Endothelial cell of umbilical vein (primary cell): ENCODE data around the gene PPFIA3.

Source experiments
- EZH2 ChIP-seq: IDR thresholded peaks from 2 replicates; pipeline ENCODE4 v1.6.1; 2012; ENCODE audit warnings: borderline replicate concordance, low read depth, mild to moderate bottlenecking, moderate library complexity, low read length, inconsistent platforms; ENCODE audit not compliant: severe bottlenecking
- FOS ChIP-seq: IDR thresholded peaks from 2 replicates; pipeline ENCODE4 v1.6.1; 2011; ENCODE audit warnings: mild to moderate bottlenecking, low read length, moderate library complexity, borderline replicate concordance; ENCODE audit not compliant: insufficient read depth
- GATA2 ChIP-seq: IDR thresholded peaks from 2 replicates; pipeline ENCODE4 v1.7.0; 2011; ENCODE audit warnings: low read depth, mild to moderate bottlenecking, moderate library complexity, mixed read lengths, low read length; ENCODE audit not compliant: insufficient read length, insufficient read depth
- JUN ChIP-seq: IDR thresholded peaks from 2 replicates; pipeline ENCODE4 v1.6.1; 2011; ENCODE audit warnings: borderline replicate concordance, low read depth; ENCODE audit not compliant: insufficient read length, insufficient read depth
- MYC ChIP-seq: IDR thresholded peaks from one replicate; pipeline ENCODE4 v1.6.1; 2011; ENCODE audit warnings: mild to moderate bottlenecking, low read depth, low read length
- POLR2A ChIP-seq: IDR thresholded peaks from 2 replicates; pipeline ENCODE4 v1.6.1; 2012; ENCODE audit warnings: low read depth, mild to moderate bottlenecking, control low read depth, low read length
- POLR2AphosphoS5 ChIP-seq: IDR thresholded peaks from 2 replicates; pipeline ENCODE4 v1.6.1; 2012; ENCODE audit warnings: low read depth, mild to moderate bottlenecking, control low read depth, low read length, moderate library complexity; ENCODE audit not compliant: insufficient read depth
- TF ChIP-seq, protein P1 (sequence below), 2 donors: IDR thresholded peaks; 1 replicate in 1 of 2; 2 replicates in 1 of 2; pipeline ENCODE4 v1.5.1; 2011; ENCODE audit warnings: low read length in 2 of 2, mild to moderate bottlenecking in 2 of 2, moderate library complexity in 2 of 2, control low read depth in 1 of 2, inconsistent platforms in 1 of 2, low read depth in 1 of 2; ENCODE audit not compliant: insufficient read depth in 1 of 2; ENCODE audit errors: extremely low read depth in 1 of 2
- TF ChIP-seq, protein P2 (sequence below): IDR thresholded peaks from 2 replicates; pipeline ENCODE4 v1.6.1; 2011; ENCODE audit not compliant: insufficient read depth, insufficient read length

DNA sequence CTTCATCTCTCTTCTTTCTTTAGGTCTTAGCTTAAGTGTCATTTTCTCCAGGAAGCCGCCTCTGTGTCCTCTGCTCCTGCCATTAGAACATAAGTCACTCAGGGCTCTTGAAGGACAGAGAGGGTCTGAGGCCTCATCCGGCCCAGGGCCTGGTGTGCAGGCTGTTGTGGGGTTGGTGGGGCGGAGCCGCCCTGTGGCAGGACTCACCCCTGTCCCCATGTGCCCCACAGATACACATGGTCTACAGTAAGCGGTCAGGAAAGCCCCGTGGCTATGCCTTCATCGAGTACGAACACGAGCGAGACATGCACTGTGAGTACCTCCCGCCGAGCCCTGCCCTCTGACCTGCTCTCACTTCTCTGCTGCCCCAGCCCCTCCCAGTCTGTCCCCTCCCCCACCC lies 18.2 kb upstream of the PPFIA3 start:
- TF ChIP-seq, protein P1, sequence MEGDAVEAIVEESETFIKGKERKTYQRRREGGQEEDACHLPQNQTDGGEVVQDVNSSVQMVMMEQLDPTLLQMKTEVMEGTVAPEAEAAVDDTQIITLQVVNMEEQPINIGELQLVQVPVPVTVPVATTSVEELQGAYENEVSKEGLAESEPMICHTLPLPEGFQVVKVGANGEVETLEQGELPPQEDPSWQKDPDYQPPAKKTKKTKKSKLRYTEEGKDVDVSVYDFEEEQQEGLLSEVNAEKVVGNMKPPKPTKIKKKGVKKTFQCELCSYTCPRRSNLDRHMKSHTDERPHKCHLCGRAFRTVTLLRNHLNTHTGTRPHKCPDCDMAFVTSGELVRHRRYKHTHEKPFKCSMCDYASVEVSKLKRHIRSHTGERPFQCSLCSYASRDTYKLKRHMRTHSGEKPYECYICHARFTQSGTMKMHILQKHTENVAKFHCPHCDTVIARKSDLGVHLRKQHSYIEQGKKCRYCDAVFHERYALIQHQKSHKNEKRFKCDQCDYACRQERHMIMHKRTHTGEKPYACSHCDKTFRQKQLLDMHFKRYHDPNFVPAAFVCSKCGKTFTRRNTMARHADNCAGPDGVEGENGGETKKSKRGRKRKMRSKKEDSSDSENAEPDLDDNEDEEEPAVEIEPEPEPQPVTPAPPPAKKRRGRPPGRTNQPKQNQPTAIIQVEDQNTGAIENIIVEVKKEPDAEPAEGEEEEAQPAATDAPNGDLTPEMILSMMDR (IDR thresholded peaks at IDR 0.05; ENCODE audit: extremely low read depth in 1 of 2, insufficient read depth in 1 of 2, low read depth in 1 of 2, low read length in 2 of 2), result no peak
- TF ChIP-seq FOS (no peak), POLR2A (no peak), JUN (no peak), EZH2 (no peak), POLR2AphosphoS5 (no peak), MYC (no peak), GATA2 (no peak)
- TF ChIP-seq, protein P2, sequence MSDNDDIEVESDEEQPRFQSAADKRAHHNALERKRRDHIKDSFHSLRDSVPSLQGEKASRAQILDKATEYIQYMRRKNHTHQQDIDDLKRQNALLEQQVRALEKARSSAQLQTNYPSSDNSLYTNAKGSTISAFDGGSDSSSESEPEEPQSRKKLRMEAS, result no peak
